ENCODE data around the gene PHLDB3. TPM values are rescaled to one million over a fixed set of nuclear protein-coding genes. Genes with fewer than 3 reads are reported as not detected.
"Not testable (repeated sequence)": the region's sequence is repeated elsewhere in the genome, so short reads cannot be mapped to it uniquely, and the experiment has no call there.

Gene PHLDB3
- total and polyA plus RNA-seq, 12 donors = 4.0 to 10.0 (median 5.7) TPM

GRCh38 chr19:43439032-43439708, 65.4 kb downstream of the PHLDB3 start:
- H3K27me3 ChIP-seq = peaks cover 0 to 4% (median 0%) of the 10 kb centered on the region in 7 donors
- peak overlapping the region in 9 of 10 donors; percentile 24 to 85 (median 63) for H3K27ac ChIP-seq
- H3K36me3 ChIP-seq = no peaks in the 10 kb centered on the region
- DNase-seq (peak in 1 of 2 donors; percentile 10), ATAC-seq (peak; percentile 30 to 82 (median 76))
- H3K4me3 ChIP-seq = no peak overlapping the region
- peaks cover 0 to 20% (median 10%) of the 10 kb centered on the region in 9 donors for H3K4me1 ChIP-seq
- intact Hi-C loops (cut with DNase I) = no loop called here
- TF ChIP-seq CTCF (IDR thresholded peaks at IDR 0.05) = no peak
- peaks cover 0 to 3% (median 0%) of the 10 kb centered on the region in 11 donors for H3K9me3 ChIP-seq
- WGBS, 2 donors = 38 to 48% methylated on average over 14 of the region's 14 CpGs

GRCh38 chr19:43438291-43439031, 66.1 kb downstream of the PHLDB3 start:
- Histone ChIP-seq H3K27me3 (peaks cover 0 to 4% (median 0%) of the 10 kb centered on the region in 7 donors), H3K36me3 (no peaks in the 10 kb centered on the region), H3K9me3 (peaks cover 0 to 3% (median 0%) of the 10 kb centered on the region in 11 donors), H3K4me3 (no peak overlapping the region), H3K27ac (peak overlapping the region in 9 of 10 donors; percentile 24 to 85 (median 63)), H3K4me1 (peaks cover 0 to 20% (median 10%) of the 10 kb centered on the region in 9 donors)
- TF ChIP-seq CTCF (IDR thresholded peaks at IDR 0.05) = no peak
- intact Hi-C loops (cut with DNase I) = no loop called here
- DNase-seq (peak; percentile 61 to 74), ATAC-seq (peak; percentile 88 to 98 (median 94))
- 44 to 50% methylated on average over 9 of the region's 9 CpGs for WGBS, 2 donors

- WGBS, 2 donors = 78 to 96% methylated on average over 6 of the region's 6 CpGs
- Histone ChIP-seq H3K27ac (peak overlapping the region in 6 of 10 donors; percentile 34 to 85 (median 68)), H3K4me1 (peaks cover 0 to 23% (median 10%) of the 10 kb centered on the region in 9 donors), H3K36me3 (no peaks in the 10 kb centered on the region), H3K27me3 (peaks cover 0 to 4% (median 0%) of the 10 kb centered on the region in 7 donors), H3K9me3 (peaks cover 0 to 3% (median 0%) of the 10 kb centered on the region in 11 donors), H3K4me3 (no peak overlapping the region)
- no peak for TF ChIP-seq CTCF (IDR thresholded peaks at IDR 0.05)
- intact Hi-C loops (cut with DNase I) = no loop called here
- no peak for DNase-seq
- ATAC-seq = no peak
Measured at GRCh38 chr19:43437712-43438111, 66.8 kb downstream of the PHLDB3 start.

- H3K9me3 ChIP-seq; intact Hi-C loops (cut with DNase I); H3K36me3 ChIP-seq; ATAC-seq; DNase-seq; H3K27me3 ChIP-seq; H3K4me3 ChIP-seq: not testable (repeated sequence)
- peaks cover 0 to 24% (median 10%) of the 10 kb centered on the region in 9 donors for H3K4me1 ChIP-seq
- H3K27ac ChIP-seq = peak overlapping the region in 2 of 10 donors; percentile 64 to 71
- WGBS, 2 donors = 91 to 92% methylated on average over 11 of the region's 11 CpGs
Measured at GRCh38 chr19:43437284-43437683, 67.3 kb downstream of the PHLDB3 start.
